Measurements from ENCODE around the gene EDEM2. TPM values are rescaled to one million over a fixed set of nuclear protein-coding genes. Genes with fewer than 3 reads are reported as not detected.

The EDEM2 gene
- total RNA-seq, 1 experiment from 2014 or later = 23.6 TPM

DNA sequence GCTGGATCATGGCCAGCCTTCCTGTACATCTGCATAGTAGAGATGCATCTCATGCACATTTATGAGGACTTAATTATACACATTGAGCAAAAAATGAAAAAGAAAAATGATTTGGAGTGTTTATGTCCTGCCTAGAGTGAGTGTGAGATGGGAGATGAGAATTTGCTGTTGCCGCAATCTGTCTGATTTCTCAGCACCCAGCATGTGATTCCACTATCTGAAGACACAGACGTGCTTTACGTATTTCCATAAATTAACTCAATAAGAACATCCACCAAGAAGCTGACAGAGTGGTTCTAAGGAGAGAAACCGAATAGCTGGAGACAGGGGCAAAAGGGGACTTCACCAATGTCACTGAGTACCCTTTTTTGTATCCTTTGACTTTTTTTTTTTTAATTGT, 15.2 kb downstream of the EDEM2 start:
- Mint-ChIP-seq H3K4me3 (ENCODE audit: unreplicated experiment) (no peak overlapping the region), H3K9me3 (ENCODE audit: unreplicated experiment) (no peaks in the 10 kb centered on the region), H3K27me3 (ENCODE audit: insufficient read depth, unreplicated experiment) (no peaks in the 10 kb centered on the region), H3K36me3 (ENCODE audit: insufficient read depth, unreplicated experiment) (peaks cover 61% of the 10 kb centered on the region), H3K4me1 (ENCODE audit: insufficient read depth, unreplicated experiment) (no peaks in the 10 kb centered on the region), H3K27ac (ENCODE audit: low read depth, unreplicated experiment) (no peak overlapping the region)
- no TSS peak for BruUV-seq (replicated peaks)
- TF ChIP-seq, protein P1, sequence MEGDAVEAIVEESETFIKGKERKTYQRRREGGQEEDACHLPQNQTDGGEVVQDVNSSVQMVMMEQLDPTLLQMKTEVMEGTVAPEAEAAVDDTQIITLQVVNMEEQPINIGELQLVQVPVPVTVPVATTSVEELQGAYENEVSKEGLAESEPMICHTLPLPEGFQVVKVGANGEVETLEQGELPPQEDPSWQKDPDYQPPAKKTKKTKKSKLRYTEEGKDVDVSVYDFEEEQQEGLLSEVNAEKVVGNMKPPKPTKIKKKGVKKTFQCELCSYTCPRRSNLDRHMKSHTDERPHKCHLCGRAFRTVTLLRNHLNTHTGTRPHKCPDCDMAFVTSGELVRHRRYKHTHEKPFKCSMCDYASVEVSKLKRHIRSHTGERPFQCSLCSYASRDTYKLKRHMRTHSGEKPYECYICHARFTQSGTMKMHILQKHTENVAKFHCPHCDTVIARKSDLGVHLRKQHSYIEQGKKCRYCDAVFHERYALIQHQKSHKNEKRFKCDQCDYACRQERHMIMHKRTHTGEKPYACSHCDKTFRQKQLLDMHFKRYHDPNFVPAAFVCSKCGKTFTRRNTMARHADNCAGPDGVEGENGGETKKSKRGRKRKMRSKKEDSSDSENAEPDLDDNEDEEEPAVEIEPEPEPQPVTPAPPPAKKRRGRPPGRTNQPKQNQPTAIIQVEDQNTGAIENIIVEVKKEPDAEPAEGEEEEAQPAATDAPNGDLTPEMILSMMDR (IDR thresholded peaks at IDR 0.05; ENCODE audit: unreplicated experiment) = no peak
- ChIA-PET CTCF (interaction anchor here (0.6 kb wide), 1 partner anchor 12 kb away, joined by 3 read pairs; no protein-coding TSS in a partner anchor), POLR2A (interaction anchor here (1.4 kb wide), 1 partner anchor 15 kb away, joined by 5 read pairs; no protein-coding TSS in a partner anchor)
- no peak for DNase-seq (ENCODE audit: unreplicated experiment)
- intact Hi-C loops (cut with micrococcal nuclease) = no loop called here

GRCh38 chr20:35129647-35130069, 17.5 kb downstream of the EDEM2 start:
- TF ChIP-seq, protein P1 (IDR thresholded peaks at IDR 0.05; ENCODE audit: unreplicated experiment) = no peak
- no peak overlapping the region for H3K27ac Mint-ChIP-seq (ENCODE audit: low read depth, unreplicated experiment)
- H3K4me3 Mint-ChIP-seq (ENCODE audit: unreplicated experiment) = no peak overlapping the region
- CTCF ChIA-PET = interaction anchor here (0.9 to 1.4 kb wide), 2 partner anchors 35 to 79 kb away, joined by 5 to 6 read pairs; no protein-coding TSS in a partner anchor
- no TSS peak for BruUV-seq (replicated peaks)
- POLR2A ChIA-PET = no interaction called here
- no peaks in the 10 kb centered on the region for H3K27me3 Mint-ChIP-seq (ENCODE audit: insufficient read depth, unreplicated experiment)
- no peaks in the 10 kb centered on the region for H3K9me3 Mint-ChIP-seq (ENCODE audit: unreplicated experiment)
- peaks cover 71% of the 10 kb centered on the region for H3K36me3 Mint-ChIP-seq (ENCODE audit: insufficient read depth, unreplicated experiment)
- H3K4me1 Mint-ChIP-seq (ENCODE audit: insufficient read depth, unreplicated experiment) = no peaks in the 10 kb centered on the region
- peak; percentile 69 for DNase-seq (ENCODE audit: unreplicated experiment)
- intact Hi-C loops (cut with micrococcal nuclease) = no loop called here

DNA sequence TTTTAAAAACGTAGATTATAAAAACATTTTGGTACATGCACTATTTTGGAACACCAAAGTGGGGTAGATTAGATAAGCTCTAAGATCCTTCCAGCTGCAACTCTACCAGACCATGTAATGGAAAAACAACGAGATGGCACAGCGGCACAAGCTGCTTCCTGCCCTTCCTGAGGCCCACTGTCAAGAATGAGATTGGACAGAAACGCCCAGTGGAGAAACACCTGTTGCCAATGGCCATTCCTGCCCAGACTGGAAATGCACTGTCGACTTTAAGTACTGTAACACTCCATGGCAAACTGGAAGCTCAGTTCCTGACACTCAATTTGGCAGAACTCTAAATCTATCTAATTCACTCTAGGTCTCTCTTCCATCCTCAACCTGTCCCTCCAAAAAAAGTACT, 21.4 kb downstream of the EDEM2 start:
- no TSS peak for BruUV-seq (replicated peaks)
- TF ChIP-seq, protein P1 (IDR thresholded peaks at IDR 0.05; ENCODE audit: unreplicated experiment) = no peak
- Mint-ChIP-seq H3K27ac (ENCODE audit: low read depth, unreplicated experiment) (no peak overlapping the region), H3K9me3 (ENCODE audit: unreplicated experiment) (no peaks in the 10 kb centered on the region), H3K4me3 (ENCODE audit: unreplicated experiment) (no peak overlapping the region), H3K36me3 (ENCODE audit: insufficient read depth, unreplicated experiment) (peaks cover 64% of the 10 kb centered on the region), H3K27me3 (ENCODE audit: insufficient read depth, unreplicated experiment) (no peaks in the 10 kb centered on the region), H3K4me1 (ENCODE audit: insufficient read depth, unreplicated experiment) (no peaks in the 10 kb centered on the region)
- intact Hi-C loops (cut with micrococcal nuclease) = no loop called here
- DNase-seq (ENCODE audit: unreplicated experiment) = no peak
- ChIA-PET POLR2A (interaction anchor here (1.0 kb wide), 1 partner anchor 21 kb away, joined by 3 read pairs; the partner anchor contains the start of gene EDEM2), CTCF (interaction anchor here (0.6 to 1.8 kb wide), 5 partner anchors 29 to 445 kb away, joined by 3 to 5 read pairs (median 3); no protein-coding TSS in a partner anchor)

GRCh38 chr20:35122756-35123405, 24.3 kb downstream of the EDEM2 start:
- ChIA-PET CTCF (interaction anchor here (0.6 to 1.2 kb wide), 4 partner anchors 13 to 247 kb away, joined by 3 to 11 read pairs (median 3); no protein-coding TSS in a partner anchor), POLR2A (interaction anchor here (0.9 kb wide), 1 partner anchor 25 kb away, joined by 5 read pairs; no protein-coding TSS in a partner anchor)
- Mint-ChIP-seq H3K4me1 (ENCODE audit: insufficient read depth, unreplicated experiment) (no peaks in the 10 kb centered on the region), H3K9me3 (ENCODE audit: unreplicated experiment) (no peaks in the 10 kb centered on the region), H3K27ac (ENCODE audit: low read depth, unreplicated experiment) (no peak overlapping the region), H3K4me3 (ENCODE audit: unreplicated experiment) (no peak overlapping the region), H3K36me3 (ENCODE audit: insufficient read depth, unreplicated experiment) (peaks cover 81% of the 10 kb centered on the region), H3K27me3 (ENCODE audit: insufficient read depth, unreplicated experiment) (no peaks in the 10 kb centered on the region)
- BruUV-seq (replicated peaks) = no TSS peak
- intact Hi-C loops (cut with micrococcal nuclease) = no loop called here
- DNase-seq (ENCODE audit: unreplicated experiment) = no peak
- TF ChIP-seq, protein P1 (IDR thresholded peaks at IDR 0.05; ENCODE audit: unreplicated experiment) = no peak

All from MCF 10A (cell line).